Upper lobe of right lung (tissue), 1 donor: ENCODE measurements around the gene PDE9A. TPM values are rescaled to one million over a fixed set of nuclear protein-coding genes. Genes with fewer than 3 reads are reported as not detected.
"Not testable (repeated sequence)": the region's sequence is repeated elsewhere in the genome, so short reads cannot be mapped to it uniquely, and the experiment has no call there.

Experiments used
- ATAC-seq: fragments of 200-7000 bp; cut with Tn5 transposase; one replicate; pipeline ENCODE4 v1.9.1; 2020; ENCODE audit warnings: mild to moderate bottlenecking, moderate library complexity
- DNase-seq: peaks from one replicate; pipeline ENCODE4 v3.0.0-alpha.2; 2020
- H3K27ac ChIP-seq: fragments of 200-600 bp; one replicate; pipeline ENCODE4 v1.8.0; 2022
- H3K27me3 ChIP-seq: fragments of 200-600 bp; one replicate; pipeline ENCODE4 v1.8.0; 2022; ENCODE audit warnings: mild to moderate bottlenecking
- H3K36me3 ChIP-seq: fragments of 200-600 bp; one replicate; pipeline ENCODE4 v1.8.0; 2022
- H3K4me1 ChIP-seq: fragments of 200-600 bp; one replicate; pipeline ENCODE4 v1.8.0; 2022
- H3K4me3 ChIP-seq: fragments of 200-600 bp; one replicate; pipeline ENCODE4 v1.8.0; 2022; ENCODE audit warnings: mild to moderate bottlenecking
- H3K9me3 ChIP-seq: fragments of 200-600 bp; one replicate; pipeline ENCODE4 v1.8.0; 2022
- intact Hi-C: fragments of 100-400 bp; cut with DNase I; formaldehyde crosslinking; loops from one replicate; pipeline ENCODE4 v1.11.0; 2022
- total RNA-seq: library from RNA; stranded (reverse); fragmentation: NEBNext Ultra II Directional; extraction: Animal tissue kit (Norgen Biotek cat#: 25700); gene quantifications from one replicate; pipeline ENCODE4 v1.2.1, GENCODE V29; 2021
- TF ChIP-seq, protein P1 (sequence below): fragments of 200-600 bp; IDR thresholded peaks from one replicate; pipeline ENCODE4 v1.8.0; 2022; ENCODE audit warnings: antibody characterized with exemption
- donor health status: DM: no; HTN: yes; CAD: no; lungs with severe emphysema.

PDE9A gene
- total RNA-seq, 1 donor from 2014 or later: 15.3 TPM

DNA sequence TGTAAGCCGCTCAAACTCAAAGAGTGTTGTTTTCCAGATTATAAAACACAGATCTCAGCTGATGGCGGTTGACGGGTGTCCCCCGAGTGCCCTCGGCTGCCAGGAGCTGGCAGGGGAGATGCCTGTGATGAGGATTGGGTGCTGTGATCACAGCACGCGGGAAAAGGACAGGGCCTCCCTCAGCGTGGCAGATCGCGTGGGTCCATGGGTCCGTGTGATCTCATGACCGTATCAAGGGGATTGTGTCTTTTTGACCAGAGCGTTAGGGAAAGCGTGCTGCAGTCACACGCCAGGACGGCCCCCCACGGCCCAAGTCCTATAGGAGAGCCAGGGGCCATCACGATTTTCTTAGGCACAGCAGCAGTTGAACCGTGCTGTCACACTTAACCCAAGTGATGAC lies 51.9 kb downstream of the PDE9A start:
- ATAC-seq: no peak
- DNase-seq: no peak
- no peak overlapping the region for H3K4me3 ChIP-seq
- TF ChIP-seq, protein P1, sequence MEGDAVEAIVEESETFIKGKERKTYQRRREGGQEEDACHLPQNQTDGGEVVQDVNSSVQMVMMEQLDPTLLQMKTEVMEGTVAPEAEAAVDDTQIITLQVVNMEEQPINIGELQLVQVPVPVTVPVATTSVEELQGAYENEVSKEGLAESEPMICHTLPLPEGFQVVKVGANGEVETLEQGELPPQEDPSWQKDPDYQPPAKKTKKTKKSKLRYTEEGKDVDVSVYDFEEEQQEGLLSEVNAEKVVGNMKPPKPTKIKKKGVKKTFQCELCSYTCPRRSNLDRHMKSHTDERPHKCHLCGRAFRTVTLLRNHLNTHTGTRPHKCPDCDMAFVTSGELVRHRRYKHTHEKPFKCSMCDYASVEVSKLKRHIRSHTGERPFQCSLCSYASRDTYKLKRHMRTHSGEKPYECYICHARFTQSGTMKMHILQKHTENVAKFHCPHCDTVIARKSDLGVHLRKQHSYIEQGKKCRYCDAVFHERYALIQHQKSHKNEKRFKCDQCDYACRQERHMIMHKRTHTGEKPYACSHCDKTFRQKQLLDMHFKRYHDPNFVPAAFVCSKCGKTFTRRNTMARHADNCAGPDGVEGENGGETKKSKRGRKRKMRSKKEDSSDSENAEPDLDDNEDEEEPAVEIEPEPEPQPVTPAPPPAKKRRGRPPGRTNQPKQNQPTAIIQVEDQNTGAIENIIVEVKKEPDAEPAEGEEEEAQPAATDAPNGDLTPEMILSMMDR: no peak
- intact Hi-C loops: no loop called here
- H3K4me1 ChIP-seq: no peaks in the 10 kb centered on the region
- H3K27me3 ChIP-seq: no peaks in the 10 kb centered on the region
- H3K27ac ChIP-seq: no peak overlapping the region
- no peaks in the 10 kb centered on the region for H3K9me3 ChIP-seq
- no peaks in the 10 kb centered on the region for H3K36me3 ChIP-seq

DNA sequence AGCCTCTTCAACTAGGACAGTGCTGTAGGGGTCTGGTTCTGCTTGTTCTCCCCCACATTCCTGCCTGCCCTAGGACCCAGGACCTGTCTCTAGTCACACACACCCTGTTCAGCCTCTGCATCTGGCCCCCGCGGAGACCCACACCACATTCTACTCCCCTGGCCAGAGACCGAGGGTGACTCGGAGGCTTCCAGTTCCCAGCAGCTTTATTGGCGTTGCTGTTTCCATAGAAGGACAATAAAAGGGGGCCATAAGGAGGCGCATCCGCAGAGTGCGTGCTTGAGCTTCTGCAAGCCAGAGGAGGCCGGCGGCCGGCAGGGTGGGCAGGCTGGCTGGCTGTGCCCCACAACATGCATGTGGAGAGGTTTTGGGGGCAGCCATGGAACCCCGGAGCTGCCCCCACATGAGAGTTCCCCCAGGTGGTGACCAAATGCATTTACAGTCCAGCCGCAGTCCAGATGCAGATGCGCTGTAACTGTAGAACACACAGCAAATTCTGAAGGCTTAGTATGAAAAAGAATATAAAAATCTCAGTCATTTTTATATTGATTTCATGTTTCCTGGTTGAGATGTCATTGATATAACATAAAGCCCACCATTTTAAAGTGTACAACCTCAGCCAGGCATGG lies 52.4 kb downstream of the PDE9A start:
- no peaks in the 10 kb centered on the region for H3K27me3 ChIP-seq
- no peaks in the 10 kb centered on the region for H3K4me1 ChIP-seq
- H3K9me3 ChIP-seq: no peaks in the 10 kb centered on the region
- H3K4me3 ChIP-seq: no peak overlapping the region
- no peak overlapping the region for H3K27ac ChIP-seq
- intact Hi-C loops: no loop called here
- no peak for ATAC-seq
- TF ChIP-seq, protein P1: no peak
- H3K36me3 ChIP-seq: no peaks in the 10 kb centered on the region
- no peak for DNase-seq

DNA sequence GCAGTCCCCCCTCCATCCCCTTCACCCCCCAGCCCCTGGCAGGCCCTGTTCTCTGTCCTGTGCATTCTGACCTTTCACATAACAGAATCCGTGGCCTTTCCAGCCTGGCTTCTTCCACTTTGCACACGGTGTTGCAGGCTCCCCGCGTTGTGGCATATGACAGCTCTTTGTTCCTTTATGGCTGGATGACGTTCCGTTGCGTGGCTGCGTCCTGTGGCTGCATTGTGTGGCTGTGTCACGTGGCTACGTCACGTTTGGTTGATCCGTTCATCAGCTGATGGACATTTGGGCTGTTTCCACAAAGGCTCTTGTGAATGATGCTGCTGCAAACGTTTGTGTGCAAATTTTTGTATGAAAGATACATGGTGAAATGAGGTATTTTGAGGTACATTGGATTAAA lies 53.3 kb downstream of the PDE9A start:
- Histone ChIP-seq H3K4me3 (no peak overlapping the region), H3K27me3 (no peaks in the 10 kb centered on the region), H3K36me3 (no peaks in the 10 kb centered on the region), H3K9me3 (no peaks in the 10 kb centered on the region), H3K27ac (no peak overlapping the region), H3K4me1 (no peaks in the 10 kb centered on the region)
- DNase-seq: no peak
- TF ChIP-seq, protein P1: no peak
- ATAC-seq: no peak
- intact Hi-C loops: no loop called here

DNA sequence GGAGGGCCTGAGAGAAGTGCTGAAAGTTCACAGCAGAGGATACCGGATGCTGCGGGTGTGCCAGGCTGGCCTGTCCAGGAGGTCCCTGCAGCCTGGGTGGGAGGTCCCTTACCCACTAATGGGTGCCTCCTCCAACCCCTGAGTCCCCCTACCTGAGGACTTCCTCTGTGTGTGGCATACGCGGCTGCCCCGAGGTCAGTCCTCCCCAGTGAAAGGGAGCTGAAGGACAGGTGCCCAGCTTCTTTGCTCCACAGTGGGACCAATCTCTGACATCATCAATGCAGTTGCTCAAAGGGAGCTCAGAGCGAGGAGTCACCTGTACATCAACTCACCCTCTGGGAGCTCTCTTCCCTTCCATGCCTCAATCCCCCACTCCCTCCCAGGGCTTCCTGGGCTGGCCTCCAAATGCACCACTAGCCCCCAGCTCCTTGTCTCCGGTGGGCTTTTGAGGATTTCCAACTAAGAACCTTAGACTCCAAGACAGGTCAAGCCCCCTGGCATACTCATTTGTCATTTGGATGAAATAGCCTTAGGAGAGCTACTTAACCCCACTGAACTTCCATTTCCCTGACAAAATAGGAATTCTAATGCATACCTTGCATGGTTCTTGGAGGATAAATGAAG lies 53.9 kb downstream of the PDE9A start:
- Histone ChIP-seq H3K27ac (no peak overlapping the region), H3K4me1 (no peaks in the 10 kb centered on the region), H3K36me3 (no peaks in the 10 kb centered on the region), H3K9me3 (no peaks in the 10 kb centered on the region), H3K4me3 (no peak overlapping the region), H3K27me3 (no peaks in the 10 kb centered on the region)
- intact Hi-C loops: no loop called here
- peak; percentile 14 for ATAC-seq
- DNase-seq: no peak
- TF ChIP-seq, protein P1: no peak

DNA sequence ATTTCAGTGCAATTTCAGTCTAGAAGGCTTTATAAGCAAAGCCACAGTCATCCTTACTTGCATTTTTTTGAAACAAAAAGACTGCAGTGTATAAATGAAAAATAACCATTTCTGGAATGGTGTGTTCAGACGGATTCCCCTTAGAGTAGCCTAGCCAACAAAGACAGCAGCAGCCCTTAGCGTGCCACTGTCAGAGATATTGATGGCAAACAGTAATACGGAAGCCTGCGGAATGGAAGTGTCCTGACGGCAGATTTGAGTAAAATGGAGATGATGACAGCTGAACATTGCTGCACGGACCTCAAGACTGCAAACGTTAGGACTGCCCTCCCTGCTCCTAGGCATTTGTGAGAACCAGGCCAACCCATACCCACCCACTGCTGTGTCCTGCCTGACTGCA lies 54.7 kb downstream of the PDE9A start:
- intact Hi-C loops: no loop called here
- DNase-seq (no peak), ATAC-seq (no peak)
- Histone ChIP-seq H3K36me3 (no peaks in the 10 kb centered on the region), H3K4me1 (no peaks in the 10 kb centered on the region), H3K4me3 (no peak overlapping the region), H3K27ac (no peak overlapping the region), H3K27me3 (no peaks in the 10 kb centered on the region), H3K9me3 (no peaks in the 10 kb centered on the region)
- TF ChIP-seq, protein P1: no peak

DNA sequence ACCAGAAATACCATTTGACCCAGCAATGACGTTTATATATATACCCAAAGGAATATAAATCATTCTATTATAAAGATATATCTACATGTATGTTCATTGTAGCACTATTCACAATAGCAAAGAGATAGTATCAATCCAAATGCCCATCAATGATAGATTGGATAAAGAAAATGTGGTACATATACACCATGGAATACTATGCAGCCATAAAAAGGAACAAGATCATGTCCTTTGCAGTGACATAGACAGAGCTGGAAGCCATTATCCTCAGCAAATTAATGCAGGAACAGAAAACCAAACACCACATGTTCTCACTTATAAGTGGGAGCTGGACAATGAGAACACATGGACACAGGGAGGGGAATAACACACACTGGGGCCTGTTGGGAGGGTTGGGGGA lies 55.5 kb downstream of the PDE9A start:
- H3K4me3 ChIP-seq, H3K27me3 ChIP-seq, H3K9me3 ChIP-seq, DNase-seq, ATAC-seq, intact Hi-C loops, H3K27ac ChIP-seq, H3K4me1 ChIP-seq, H3K36me3 ChIP-seq: not testable (repeated sequence)
